AG10803 (cell line): Measurements from ENCODE around the gene ACE.
"Not testable (repeated sequence)": the region's sequence is repeated elsewhere in the genome, so short reads cannot be mapped to it uniquely, and the experiment has no call there.

Source experiments
- DNase-seq: peaks from one replicate; pipeline ENCODE4 v3.0.0; 2010; ENCODE audit warnings: low read depth
- H3K4me3 ChIP-seq: 2 replicates; pipeline ENCODE4 v1.5.1; 2011; ENCODE audit warnings: mild to moderate bottlenecking, low read length, control low read depth
- TF ChIP-seq, protein P1 (sequence below): conservative IDR thresholded peaks from 2 replicates; pipeline ENCODE4 v1.5.1; 2011; ENCODE audit warnings: mild to moderate bottlenecking, low read length, control low read depth, inconsistent platforms

Gene ACE

DNA sequence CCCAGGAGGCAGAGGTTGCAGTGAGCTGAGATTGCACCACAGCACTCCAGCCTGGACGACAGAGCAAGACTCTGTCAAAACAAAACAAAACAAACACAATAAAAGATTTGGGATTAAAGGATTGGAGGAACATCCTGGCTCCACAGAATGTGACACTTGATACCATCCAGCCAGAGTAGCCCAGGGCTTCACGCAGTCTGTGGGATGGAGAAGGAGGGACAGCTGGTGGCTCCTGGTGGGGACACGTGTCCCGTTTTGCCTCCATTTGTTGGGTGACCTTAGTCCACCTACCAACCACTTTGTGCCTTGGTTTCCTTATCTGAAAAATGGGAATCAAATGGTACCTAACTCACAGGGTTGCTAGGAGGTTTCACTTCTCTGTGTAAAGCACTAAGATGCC is 18.4 kb upstream of the ACE start:
- TF ChIP-seq, protein P1, sequence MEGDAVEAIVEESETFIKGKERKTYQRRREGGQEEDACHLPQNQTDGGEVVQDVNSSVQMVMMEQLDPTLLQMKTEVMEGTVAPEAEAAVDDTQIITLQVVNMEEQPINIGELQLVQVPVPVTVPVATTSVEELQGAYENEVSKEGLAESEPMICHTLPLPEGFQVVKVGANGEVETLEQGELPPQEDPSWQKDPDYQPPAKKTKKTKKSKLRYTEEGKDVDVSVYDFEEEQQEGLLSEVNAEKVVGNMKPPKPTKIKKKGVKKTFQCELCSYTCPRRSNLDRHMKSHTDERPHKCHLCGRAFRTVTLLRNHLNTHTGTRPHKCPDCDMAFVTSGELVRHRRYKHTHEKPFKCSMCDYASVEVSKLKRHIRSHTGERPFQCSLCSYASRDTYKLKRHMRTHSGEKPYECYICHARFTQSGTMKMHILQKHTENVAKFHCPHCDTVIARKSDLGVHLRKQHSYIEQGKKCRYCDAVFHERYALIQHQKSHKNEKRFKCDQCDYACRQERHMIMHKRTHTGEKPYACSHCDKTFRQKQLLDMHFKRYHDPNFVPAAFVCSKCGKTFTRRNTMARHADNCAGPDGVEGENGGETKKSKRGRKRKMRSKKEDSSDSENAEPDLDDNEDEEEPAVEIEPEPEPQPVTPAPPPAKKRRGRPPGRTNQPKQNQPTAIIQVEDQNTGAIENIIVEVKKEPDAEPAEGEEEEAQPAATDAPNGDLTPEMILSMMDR: no peak
- no peak overlapping the region for H3K4me3 ChIP-seq
- no peak for DNase-seq

DNA sequence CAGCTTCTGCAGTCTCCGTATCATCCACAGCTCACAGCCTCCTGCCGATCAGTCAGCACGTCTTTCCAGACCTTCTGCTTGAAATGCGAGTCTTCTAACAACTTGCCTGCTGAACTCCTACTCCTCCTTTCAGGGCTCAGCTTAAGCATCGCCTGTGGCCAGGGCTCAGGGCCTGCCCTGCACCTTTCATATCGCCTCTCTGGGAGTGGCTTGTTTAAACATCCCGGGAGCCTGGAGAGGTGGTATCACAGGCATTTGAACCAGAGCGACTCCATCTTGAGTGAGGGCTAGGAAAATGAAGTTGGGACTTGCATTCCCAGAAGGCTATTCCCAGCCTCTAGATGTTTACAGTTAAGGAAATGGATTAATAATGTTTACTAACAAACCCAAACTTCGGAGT is 16.8 kb upstream of the ACE start:
- DNase-seq: no peak
- no peak overlapping the region for H3K4me3 ChIP-seq
- TF ChIP-seq, protein P1: no peak

DNA sequence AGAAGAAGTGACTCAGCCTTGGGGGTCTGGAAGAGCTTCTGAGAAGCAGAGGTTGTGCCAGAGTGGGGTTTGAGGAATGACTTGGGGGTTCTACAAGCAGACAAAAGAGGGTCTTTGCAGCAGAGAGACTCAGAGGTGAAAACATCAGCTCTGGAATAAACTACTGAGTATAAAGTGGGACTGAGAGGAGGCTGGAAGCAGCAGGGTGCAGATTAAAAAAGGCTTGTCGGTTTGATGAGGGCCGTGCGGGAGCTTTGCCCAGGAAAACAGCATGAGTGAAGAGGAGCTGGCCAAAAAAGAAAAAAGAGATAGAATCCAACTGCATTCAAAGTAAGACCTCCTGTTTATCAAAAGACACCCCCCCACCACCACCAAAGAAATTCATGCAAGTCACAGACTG is 13.1 kb upstream of the ACE start:
- TF ChIP-seq, protein P1: no peak
- no peak overlapping the region for H3K4me3 ChIP-seq
- no peak for DNase-seq

DNA sequence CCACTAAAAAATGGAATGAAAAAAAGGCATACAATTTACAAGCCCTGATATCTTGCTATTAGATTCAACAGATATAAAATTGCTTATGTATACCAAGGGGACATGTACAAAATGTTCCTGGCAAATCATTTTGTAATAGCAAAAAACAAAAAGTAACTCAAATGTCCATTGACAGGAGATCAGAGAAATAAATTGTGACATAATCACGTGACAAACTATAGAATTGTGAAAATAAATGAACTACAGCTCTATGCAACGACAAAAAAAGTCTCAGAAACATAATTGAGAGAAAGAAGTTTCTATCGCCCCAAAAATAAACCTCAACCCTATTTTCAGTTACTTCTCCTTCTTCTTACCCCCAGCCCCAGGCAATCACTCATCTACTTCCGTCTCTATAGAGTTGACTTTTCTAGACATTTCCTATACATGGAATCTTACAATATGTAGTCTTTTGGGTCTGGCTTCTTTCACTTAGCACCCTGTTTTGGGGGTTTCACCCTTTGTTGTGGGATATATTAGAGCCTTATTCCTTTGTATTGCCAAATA is 12.1 kb upstream of the ACE start:
- no peak for DNase-seq
- H3K4me3 ChIP-seq: no peak overlapping the region
- TF ChIP-seq, protein P1: no peak

DNA sequence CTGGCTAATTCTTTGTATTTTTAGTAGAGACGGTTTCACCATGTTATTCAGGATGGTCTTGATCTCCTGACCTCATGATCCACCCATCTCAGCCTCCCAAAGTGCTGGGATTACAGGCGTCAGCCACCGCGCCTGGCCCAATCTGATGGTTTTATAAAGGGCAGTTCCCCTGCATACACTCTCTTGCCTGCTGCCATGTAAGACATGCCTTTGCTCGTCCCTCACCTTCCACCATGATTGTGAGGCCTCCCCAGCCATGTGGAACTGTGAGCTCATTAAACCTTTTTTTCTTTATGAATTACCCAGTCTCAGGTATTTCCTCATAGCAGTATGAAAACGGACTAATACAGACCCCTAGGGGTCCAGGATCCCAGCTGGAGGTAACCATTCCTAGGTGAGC is 8.8 kb upstream of the ACE start:
- not testable (repeated sequence) for H3K4me3 ChIP-seq, DNase-seq

DNA sequence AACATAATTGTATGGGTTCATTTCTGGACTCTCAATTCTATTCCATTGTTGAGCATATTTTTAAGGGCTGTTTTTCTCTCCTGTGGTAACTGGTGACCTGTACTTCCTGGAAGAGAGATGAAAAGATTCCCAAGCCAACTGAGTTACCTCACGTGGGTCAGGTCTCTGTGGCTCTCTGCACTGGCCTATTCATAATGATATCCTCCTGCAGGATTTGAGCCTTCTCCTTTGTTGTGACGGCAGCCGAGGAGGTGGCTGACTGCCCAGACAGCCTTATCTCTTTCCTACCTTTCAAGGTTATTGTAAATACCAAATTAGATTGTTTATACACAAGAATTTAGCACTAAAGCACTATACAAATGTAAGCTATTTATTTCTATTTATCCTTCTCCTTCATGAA is 2.7 kb upstream of the ACE start:
- no peak for DNase-seq
- H3K4me3 ChIP-seq: no peak overlapping the region
- TF ChIP-seq, protein P1: no peak

DNA sequence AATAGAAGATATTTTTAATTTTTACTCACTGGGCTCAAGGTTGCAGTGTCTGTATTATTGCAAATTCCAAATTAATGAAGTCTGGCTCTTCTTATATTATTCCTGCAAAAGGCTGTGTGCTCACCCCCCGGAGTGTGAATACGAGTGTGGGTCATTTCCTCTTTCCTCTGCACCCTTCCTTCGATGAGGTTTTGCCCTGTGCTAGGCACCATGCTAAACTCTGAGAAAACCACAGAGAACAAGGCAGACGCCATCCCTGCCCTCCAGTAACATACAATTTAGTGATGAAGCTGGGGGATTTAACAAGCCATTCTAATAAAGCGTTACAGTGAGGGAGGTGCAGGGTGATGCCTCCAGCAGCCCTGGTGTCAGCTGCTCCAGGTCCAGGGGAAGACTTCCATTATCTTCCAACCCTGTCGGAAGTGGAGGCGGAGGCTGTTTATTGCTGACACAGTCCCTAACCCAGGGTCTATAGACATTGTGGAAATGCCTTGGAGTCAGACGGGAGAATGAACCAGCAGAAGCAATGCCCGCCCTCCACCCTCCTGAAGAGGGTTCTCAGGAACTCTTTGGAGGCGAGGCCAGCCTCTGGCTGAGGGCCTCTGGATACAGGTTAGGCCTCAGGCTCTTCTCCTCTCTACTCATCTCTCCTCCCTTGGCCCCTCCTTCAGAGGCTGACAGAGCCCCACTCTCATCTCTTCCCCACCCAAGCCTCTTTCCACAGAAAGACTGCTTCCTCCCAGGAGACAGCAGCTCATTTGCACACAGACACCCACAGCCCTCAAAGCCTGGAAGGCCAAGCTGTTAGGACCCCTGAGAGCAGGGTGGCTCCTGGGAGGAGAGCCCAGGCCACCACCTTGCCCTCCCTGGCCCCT is 2.0 kb upstream of the ACE start:
- TF ChIP-seq, protein P1: no peak
- no peak overlapping the region for H3K4me3 ChIP-seq
- DNase-seq: no peak
